ENCODE results near the gene RFX3.

The RFX3 gene

GRCh38 chr9:3170819-3171218, 355.0 kb downstream of the RFX3 start:
- Histone ChIP-seq H3K36me3 (ENCODE audit: low read length) (no peaks in the 10 kb centered on the region), H3K27ac (ENCODE audit: low read depth, low read length) (no peak overlapping the region), H3K4me2 (ENCODE audit: low read depth, low read length, poor library complexity, severe bottlenecking) (no peak overlapping the region), H3K79me2 (ENCODE audit: insufficient read depth, low read length) (no peaks in the 10 kb centered on the region), H3K27me3 (ENCODE audit: low read length) (no peaks in the 10 kb centered on the region), H3K4me3 (ENCODE audit: insufficient read depth, low read length, poor library complexity, severe bottlenecking) (no peak overlapping the region), H4K20me1 (ENCODE audit: low read depth, low read length) (no peaks in the 10 kb centered on the region), H2AFZ (ENCODE audit: low read depth, low read length, severe bottlenecking) (no peak overlapping the region), H3K9ac (ENCODE audit: low read length) (no peak overlapping the region), H3F3A (ENCODE audit: insufficient read depth) (no peaks in the 10 kb centered on the region), H3K9me2 (replicated peaks; ENCODE audit: insufficient read depth, low read length) (no peaks in the 10 kb centered on the region), H3K9me3 (ENCODE audit: insufficient read depth, low read length) (no peaks in the 10 kb centered on the region)
- no peak for TF ChIP-seq EZH2phosphoT487 (conservative IDR thresholded peaks at IDR 0.05; ENCODE audit: low read length)
- no peak for TF ChIP-seq CTCF (IDR thresholded peaks at IDR 0.05; ENCODE audit: insufficient read depth, low read length, poor library complexity, severe bottlenecking)

All from SU-DHL-6 (cell line).